ENCODE results near the gene BCL6B.

Gene BCL6B

DNA sequence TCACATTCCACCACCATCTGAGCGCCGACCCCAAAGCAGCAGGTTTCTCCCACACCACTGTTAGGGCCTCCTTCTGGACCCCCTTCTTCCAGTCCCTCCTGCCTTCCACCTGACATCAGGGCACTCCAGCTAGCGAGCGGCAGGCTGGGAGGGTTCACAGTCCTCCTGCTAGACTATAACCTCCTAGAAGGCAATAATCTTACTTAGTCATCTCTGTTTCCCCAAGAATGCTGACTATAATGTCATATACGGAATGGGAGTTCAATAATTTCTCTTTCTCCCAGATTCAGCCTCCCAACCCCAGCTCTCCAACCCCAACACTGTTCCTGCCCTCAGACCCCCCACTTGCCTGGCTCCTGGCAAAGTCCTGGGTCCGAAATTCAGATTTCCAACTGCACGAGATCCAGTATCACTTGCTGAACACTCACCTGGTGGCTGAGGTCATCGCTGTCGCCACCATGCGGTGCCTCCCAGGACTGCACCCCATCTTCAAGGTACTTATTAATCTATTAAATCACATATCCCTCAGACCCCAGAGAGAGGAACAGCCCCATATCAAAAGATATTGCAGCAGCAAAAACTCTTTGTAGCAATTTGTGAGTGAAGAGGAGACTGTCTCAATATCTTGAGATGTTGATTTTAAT is 21.4 kb upstream of the BCL6B start:
- TF ChIP-seq, protein P1, sequence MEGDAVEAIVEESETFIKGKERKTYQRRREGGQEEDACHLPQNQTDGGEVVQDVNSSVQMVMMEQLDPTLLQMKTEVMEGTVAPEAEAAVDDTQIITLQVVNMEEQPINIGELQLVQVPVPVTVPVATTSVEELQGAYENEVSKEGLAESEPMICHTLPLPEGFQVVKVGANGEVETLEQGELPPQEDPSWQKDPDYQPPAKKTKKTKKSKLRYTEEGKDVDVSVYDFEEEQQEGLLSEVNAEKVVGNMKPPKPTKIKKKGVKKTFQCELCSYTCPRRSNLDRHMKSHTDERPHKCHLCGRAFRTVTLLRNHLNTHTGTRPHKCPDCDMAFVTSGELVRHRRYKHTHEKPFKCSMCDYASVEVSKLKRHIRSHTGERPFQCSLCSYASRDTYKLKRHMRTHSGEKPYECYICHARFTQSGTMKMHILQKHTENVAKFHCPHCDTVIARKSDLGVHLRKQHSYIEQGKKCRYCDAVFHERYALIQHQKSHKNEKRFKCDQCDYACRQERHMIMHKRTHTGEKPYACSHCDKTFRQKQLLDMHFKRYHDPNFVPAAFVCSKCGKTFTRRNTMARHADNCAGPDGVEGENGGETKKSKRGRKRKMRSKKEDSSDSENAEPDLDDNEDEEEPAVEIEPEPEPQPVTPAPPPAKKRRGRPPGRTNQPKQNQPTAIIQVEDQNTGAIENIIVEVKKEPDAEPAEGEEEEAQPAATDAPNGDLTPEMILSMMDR (IDR thresholded peaks at IDR 0.05; ENCODE audit: insufficient read depth, low read length, poor library complexity, severe bottlenecking) = peak; percentile 57
- no peak for TF ChIP-seq EZH2phosphoT487 (conservative IDR thresholded peaks at IDR 0.05; ENCODE audit: low read length)
- Histone ChIP-seq H3K4me3 (ENCODE audit: insufficient read depth, low read length, poor library complexity, severe bottlenecking) (no peak overlapping the region), H3K9me2 (replicated peaks; ENCODE audit: insufficient read depth, low read length) (no peaks in the 10 kb centered on the region), H3K27me3 (ENCODE audit: low read length) (no peaks in the 10 kb centered on the region), H3F3A (ENCODE audit: insufficient read depth) (peaks cover 3% of the 10 kb centered on the region; the same call in 1 of the 2 replicates), H3K27ac (ENCODE audit: low read depth, low read length) (no peak overlapping the region), H3K79me2 (ENCODE audit: insufficient read depth, low read length) (peaks cover 10% of the 10 kb centered on the region), H3K9ac (ENCODE audit: low read length) (no peak overlapping the region), H3K9me3 (ENCODE audit: insufficient read depth, low read length) (no peaks in the 10 kb centered on the region), H3K36me3 (ENCODE audit: low read length) (no peaks in the 10 kb centered on the region; the same call in 1 of the 2 replicates), H2AFZ (ENCODE audit: low read depth, low read length, severe bottlenecking) (no peak overlapping the region), H3K4me2 (ENCODE audit: low read depth, low read length, poor library complexity, severe bottlenecking) (no peak overlapping the region), H4K20me1 (ENCODE audit: low read depth, low read length) (peaks cover 3% of the 10 kb centered on the region; the same call in 1 of the 2 replicates)

DNA sequence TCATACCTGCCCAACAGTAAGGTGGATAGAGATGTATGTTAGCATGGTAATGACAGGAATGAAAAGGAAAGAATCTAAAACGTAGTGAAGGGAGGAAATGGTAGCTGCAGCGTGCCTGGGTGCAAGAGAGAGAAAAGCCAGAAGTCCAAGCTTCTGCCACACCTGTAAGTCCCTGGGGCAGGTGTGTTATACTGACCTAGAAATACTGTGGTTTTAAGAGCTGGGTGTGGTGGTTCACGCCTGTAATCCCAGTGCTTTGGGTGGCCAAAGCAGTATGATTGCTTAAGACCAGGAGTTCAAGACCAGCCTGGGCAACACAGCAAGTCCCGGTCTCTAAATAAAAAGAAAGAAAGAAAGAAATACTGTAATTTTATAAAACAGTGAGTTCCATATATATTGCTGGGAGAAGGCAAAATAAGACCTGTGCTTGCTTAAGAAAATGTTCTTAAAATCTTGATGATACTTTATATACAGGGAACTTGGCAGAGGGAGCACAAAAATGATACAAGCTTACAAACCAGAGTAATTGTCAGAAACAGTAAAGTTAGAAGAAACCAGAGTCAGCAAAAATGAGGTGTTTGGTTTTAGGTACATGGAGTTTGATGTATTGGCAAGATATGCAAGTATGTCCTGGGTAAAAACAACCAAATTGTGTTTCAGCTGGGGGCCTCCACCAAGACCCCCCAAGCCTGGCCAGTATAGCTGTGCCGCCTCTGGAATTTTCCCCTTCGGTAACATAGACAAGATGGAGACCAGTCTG is 20.4 kb upstream of the BCL6B start:
- Histone ChIP-seq H3K4me2 (ENCODE audit: low read depth, low read length, poor library complexity, severe bottlenecking) (no peak overlapping the region), H3K27me3 (ENCODE audit: low read length) (no peaks in the 10 kb centered on the region), H3F3A (ENCODE audit: insufficient read depth) (peaks cover 3% of the 10 kb centered on the region; the same call in 1 of the 2 replicates), H2AFZ (ENCODE audit: low read depth, low read length, severe bottlenecking) (no peak overlapping the region), H3K9me3 (ENCODE audit: insufficient read depth, low read length) (no peaks in the 10 kb centered on the region), H3K27ac (ENCODE audit: low read depth, low read length) (no peak overlapping the region), H3K9ac (ENCODE audit: low read length) (no peak overlapping the region), H4K20me1 (ENCODE audit: low read depth, low read length) (peaks cover 3% of the 10 kb centered on the region; the same call in 1 of the 2 replicates), H3K4me3 (ENCODE audit: insufficient read depth, low read length, poor library complexity, severe bottlenecking) (no peak overlapping the region), H3K36me3 (ENCODE audit: low read length) (no peaks in the 10 kb centered on the region; the same call in 1 of the 2 replicates), H3K79me2 (ENCODE audit: insufficient read depth, low read length) (peaks cover 13% of the 10 kb centered on the region), H3K9me2 (replicated peaks; ENCODE audit: insufficient read depth, low read length) (no peaks in the 10 kb centered on the region)
- TF ChIP-seq, protein P1 (IDR thresholded peaks at IDR 0.05; ENCODE audit: insufficient read depth, low read length, poor library complexity, severe bottlenecking) = no peak
- TF ChIP-seq EZH2phosphoT487 (conservative IDR thresholded peaks at IDR 0.05; ENCODE audit: low read length) = no peak

DNA sequence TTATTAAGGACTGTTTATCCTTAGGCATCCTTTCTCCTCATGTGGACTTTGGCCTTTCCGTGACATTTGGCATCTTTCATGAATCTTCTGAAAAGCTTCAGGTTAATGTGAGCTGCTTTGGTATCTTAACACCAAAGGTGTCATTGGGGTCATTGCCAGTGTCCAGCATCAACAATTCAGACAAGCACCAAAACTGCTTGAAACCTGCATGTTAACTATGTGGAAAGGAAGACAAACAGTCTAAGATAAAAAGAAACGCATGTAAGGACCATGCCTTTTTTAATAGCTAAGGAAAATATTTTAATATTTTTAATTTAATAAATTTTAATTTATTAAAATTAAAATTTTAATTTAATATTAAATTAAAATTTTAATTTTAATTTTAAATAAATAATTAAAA is 19.1 kb upstream of the BCL6B start:
- H3K79me2 ChIP-seq (ENCODE audit: insufficient read depth, low read length) = peaks cover 23% of the 10 kb centered on the region
- no peak overlapping the region for H3K27ac ChIP-seq (ENCODE audit: low read depth, low read length)
- no peaks in the 10 kb centered on the region; the same call in 1 of the 2 replicates for H3K36me3 ChIP-seq (ENCODE audit: low read length)

More for the DNA sequence above, 19.1 kb upstream of the BCL6B start:
- Histone ChIP-seq H3K4me3 (ENCODE audit: insufficient read depth, low read length, poor library complexity, severe bottlenecking) (no peak overlapping the region), H4K20me1 (ENCODE audit: low read depth, low read length) (peaks cover 3% of the 10 kb centered on the region; the same call in 1 of the 2 replicates), H3K27me3 (ENCODE audit: low read length) (no peaks in the 10 kb centered on the region), H3K9me3 (ENCODE audit: insufficient read depth, low read length) (no peaks in the 10 kb centered on the region), H3K9me2 (replicated peaks; ENCODE audit: insufficient read depth, low read length) (no peaks in the 10 kb centered on the region), H3K4me2 (ENCODE audit: low read depth, low read length, poor library complexity, severe bottlenecking) (no peak overlapping the region), H3F3A (ENCODE audit: insufficient read depth) (peaks cover 3% of the 10 kb centered on the region; the same call in 1 of the 2 replicates), H2AFZ (ENCODE audit: low read depth, low read length, severe bottlenecking) (no peak overlapping the region), H3K9ac (ENCODE audit: low read length) (no peak overlapping the region)
- TF ChIP-seq EZH2phosphoT487 (conservative IDR thresholded peaks at IDR 0.05; ENCODE audit: low read length) = no peak
- TF ChIP-seq, protein P1 (IDR thresholded peaks at IDR 0.05; ENCODE audit: insufficient read depth, low read length, poor library complexity, severe bottlenecking) = no peak
